PFSK-1 (cell line): Measurements from ENCODE around the gene INPP4B.

Experiments
- FOXP2 ChIP-seq: optimal IDR thresholded peaks from 2 replicates; pipeline ENCODE3; 2011; ENCODE audit warnings: borderline replicate concordance, control low read depth, inconsistent platforms; ENCODE audit not compliant: insufficient read depth; ENCODE audit errors: extremely low read length, extremely low read depth
- POLR2AphosphoS5 ChIP-seq: IDR thresholded peaks from 2 replicates; pipeline ENCODE4 v1.6.1; 2012; ENCODE audit warnings: low read depth, mild to moderate bottlenecking, control low read depth, low read length, moderate library complexity
- REST ChIP-seq, 2 experiments: IDR thresholded peaks; 2 replicates each; pipeline versions ENCODE4 v1.6.1 to v1.8.0; 2011 to 2012; ENCODE audit warnings: low read depth in 2 of 2, low read length in 2 of 2, control low read depth in 1 of 2, inconsistent platforms in 1 of 2, mild to moderate bottlenecking in 1 of 2, moderate library complexity in 1 of 2; ENCODE audit not compliant: insufficient read depth in 1 of 2
- SIN3A ChIP-seq: IDR thresholded peaks from 2 replicates; pipeline ENCODE4 v1.6.1; 2012; ENCODE audit warnings: mild to moderate bottlenecking, low read length, moderate library complexity, borderline replicate concordance; ENCODE audit not compliant: insufficient read depth
- TAF1 ChIP-seq: IDR thresholded peaks from 2 replicates; pipeline ENCODE4 v1.6.1; 2012; ENCODE audit warnings: low read length, control low read depth, borderline replicate concordance; ENCODE audit not compliant: insufficient read depth

The INPP4B gene

GRCh38 chr4:142423861-142424260 is 422.2 kb downstream of the INPP4B start:
- TF ChIP-seq SIN3A (no peak), POLR2AphosphoS5 (no peak), REST (IDR thresholded peaks at IDR 0.05; ENCODE audit: insufficient read depth in 1 of 2, low read depth in 2 of 2, low read length in 2 of 2) (no peak), FOXP2 (no peak), TAF1 (no peak)

GRCh38 chr4:142420311-142421095 is 425.6 kb downstream of the INPP4B start:
- TF ChIP-seq POLR2AphosphoS5 (no peak), FOXP2 (no peak), TAF1 (no peak), REST (IDR thresholded peaks at IDR 0.05; ENCODE audit: insufficient read depth in 1 of 2, low read depth in 2 of 2, low read length in 2 of 2) (no peak), SIN3A (no peak)

- no peak for TF ChIP-seq SIN3A
- no peak for TF ChIP-seq POLR2AphosphoS5
- no peak for TF ChIP-seq FOXP2
- no peak for TF ChIP-seq TAF1
- TF ChIP-seq REST (IDR thresholded peaks at IDR 0.05; ENCODE audit: insufficient read depth in 1 of 2, low read depth in 2 of 2, low read length in 2 of 2): no peak
Measured at GRCh38 chr4:142419712-142420111, 426.4 kb downstream of the INPP4B start.

GRCh38 chr4:142418697-142419096 is 427.4 kb downstream of the INPP4B start:
- TF ChIP-seq TAF1: no peak
- no peak for TF ChIP-seq FOXP2
- TF ChIP-seq SIN3A: no peak
- TF ChIP-seq POLR2AphosphoS5: no peak
- no peak for TF ChIP-seq REST (IDR thresholded peaks at IDR 0.05; ENCODE audit: insufficient read depth in 1 of 2, low read depth in 2 of 2, low read length in 2 of 2)
